KMS-11 (cell line): ENCODE measurements around the gene HSPBAP1.
"Not testable (repeated sequence)": the region's sequence is repeated elsewhere in the genome, so short reads cannot be mapped to it uniquely, and the experiment has no call there.

Source experiments
- H2AFZ ChIP-seq: fragments of 200-600 bp; sonication (generic); 2 replicates; pipeline ENCODE4 v1.6.1; 2016; ENCODE audit warnings: antibody characterized with exemption, mixed run types, low read depth
- H3K27ac ChIP-seq: fragments of 200-600 bp; sonication (generic); 2 replicates; pipeline ENCODE4 v1.6.1; 2016; ENCODE audit warnings: mild to moderate bottlenecking, mixed run types
- H3K27me3 ChIP-seq: fragments of 200-600 bp; sonication (generic); 2 replicates; pipeline ENCODE4 v1.6.1; 2017; ENCODE audit warnings: mild to moderate bottlenecking, low read depth, mixed run types, moderate library complexity; ENCODE audit not compliant: insufficient read depth
- H3K36me3 ChIP-seq: fragments of 200-600 bp; sonication (generic); 2 replicates; pipeline ENCODE4 v1.6.1; 2017; ENCODE audit warnings: mild to moderate bottlenecking, mixed run types; ENCODE audit not compliant: insufficient read depth
- H3K4me1 ChIP-seq: fragments of 200-600 bp; sonication (generic); 2 replicates; pipeline ENCODE4 v1.6.1; 2016; ENCODE audit warnings: mild to moderate bottlenecking, low read depth, mixed run types; ENCODE audit not compliant: poor library complexity, severe bottlenecking
- H3K4me2 ChIP-seq: fragments of 200-600 bp; sonication (generic); 2 replicates; pipeline ENCODE4 v1.7.0; 2016; ENCODE audit warnings: mild to moderate bottlenecking, mixed run types
- H3K4me3 ChIP-seq: fragments of 200-600 bp; sonication (generic); IDR thresholded peaks from 2 replicates; pipeline ENCODE4 v1.6.1; 2017; ENCODE audit warnings: low read depth, low read length, mixed read lengths; ENCODE audit not compliant: insufficient read depth
- H3K79me2 ChIP-seq: fragments of 200-600 bp; sonication (generic); 2 replicates; pipeline ENCODE4 v1.6.1; 2016; ENCODE audit warnings: low read depth, mixed run types; ENCODE audit not compliant: insufficient read depth
- H3K9ac ChIP-seq: fragments of 200-600 bp; sonication (generic); 2 replicates; pipeline ENCODE4 v1.6.1; 2016; ENCODE audit warnings: mild to moderate bottlenecking, mixed run types
- H4K20me1 ChIP-seq: fragments of 200-600 bp; sonication (generic); 2 replicates; pipeline ENCODE4 v1.6.1; 2016; ENCODE audit warnings: mild to moderate bottlenecking, mixed run types; ENCODE audit not compliant: insufficient read depth
- TF ChIP-seq, protein P1 (sequence below): fragments of 200-600 bp; sonication (generic); conservative IDR thresholded peaks from 2 replicates; pipeline ENCODE4 v1.6.1; 2017; ENCODE audit warnings: low read depth, mild to moderate bottlenecking, antibody characterized with exemption, low read length, moderate library complexity, mixed read lengths

The HSPBAP1 gene

DNA sequence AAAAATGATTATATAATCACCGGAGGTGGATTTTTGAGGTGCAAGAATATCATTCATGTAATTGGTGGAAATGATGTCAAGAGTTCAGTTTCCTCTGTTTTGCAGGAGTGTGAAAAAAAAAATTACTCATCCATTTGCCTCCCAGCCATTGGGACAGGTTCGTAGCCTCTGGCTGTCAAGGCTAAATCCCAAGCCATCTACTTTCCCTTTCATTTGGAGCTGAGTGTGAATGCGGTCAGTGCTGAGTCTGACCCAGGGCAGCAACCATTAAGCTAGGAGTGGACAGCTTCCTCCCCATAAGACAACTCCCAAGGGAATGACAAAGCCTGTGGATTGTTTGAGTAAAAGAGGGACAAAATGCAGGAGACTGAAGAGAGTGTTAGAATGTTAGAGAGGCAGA is 79.4 kb downstream of the HSPBAP1 start:
- H4K20me1 ChIP-seq, result no peaks in the 10 kb centered on the region
- no peak overlapping the region for H3K27ac ChIP-seq
- no peak overlapping the region for H3K9ac ChIP-seq
- no peak overlapping the region for H3K4me3 ChIP-seq
- H3K27me3 ChIP-seq, result no peaks in the 10 kb centered on the region
- TF ChIP-seq, protein P1, sequence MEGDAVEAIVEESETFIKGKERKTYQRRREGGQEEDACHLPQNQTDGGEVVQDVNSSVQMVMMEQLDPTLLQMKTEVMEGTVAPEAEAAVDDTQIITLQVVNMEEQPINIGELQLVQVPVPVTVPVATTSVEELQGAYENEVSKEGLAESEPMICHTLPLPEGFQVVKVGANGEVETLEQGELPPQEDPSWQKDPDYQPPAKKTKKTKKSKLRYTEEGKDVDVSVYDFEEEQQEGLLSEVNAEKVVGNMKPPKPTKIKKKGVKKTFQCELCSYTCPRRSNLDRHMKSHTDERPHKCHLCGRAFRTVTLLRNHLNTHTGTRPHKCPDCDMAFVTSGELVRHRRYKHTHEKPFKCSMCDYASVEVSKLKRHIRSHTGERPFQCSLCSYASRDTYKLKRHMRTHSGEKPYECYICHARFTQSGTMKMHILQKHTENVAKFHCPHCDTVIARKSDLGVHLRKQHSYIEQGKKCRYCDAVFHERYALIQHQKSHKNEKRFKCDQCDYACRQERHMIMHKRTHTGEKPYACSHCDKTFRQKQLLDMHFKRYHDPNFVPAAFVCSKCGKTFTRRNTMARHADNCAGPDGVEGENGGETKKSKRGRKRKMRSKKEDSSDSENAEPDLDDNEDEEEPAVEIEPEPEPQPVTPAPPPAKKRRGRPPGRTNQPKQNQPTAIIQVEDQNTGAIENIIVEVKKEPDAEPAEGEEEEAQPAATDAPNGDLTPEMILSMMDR, result no peak
- H2AFZ ChIP-seq, result no peak overlapping the region
- H3K4me2 ChIP-seq, result no peak overlapping the region
- H3K4me1 ChIP-seq, result no peaks in the 10 kb centered on the region
- 0 out of 2 replicates have a peak, but pooled peaks cover 3% of the 10 kb centered on the region for H3K36me3 ChIP-seq
- no peaks in the 10 kb centered on the region for H3K79me2 ChIP-seq

DNA sequence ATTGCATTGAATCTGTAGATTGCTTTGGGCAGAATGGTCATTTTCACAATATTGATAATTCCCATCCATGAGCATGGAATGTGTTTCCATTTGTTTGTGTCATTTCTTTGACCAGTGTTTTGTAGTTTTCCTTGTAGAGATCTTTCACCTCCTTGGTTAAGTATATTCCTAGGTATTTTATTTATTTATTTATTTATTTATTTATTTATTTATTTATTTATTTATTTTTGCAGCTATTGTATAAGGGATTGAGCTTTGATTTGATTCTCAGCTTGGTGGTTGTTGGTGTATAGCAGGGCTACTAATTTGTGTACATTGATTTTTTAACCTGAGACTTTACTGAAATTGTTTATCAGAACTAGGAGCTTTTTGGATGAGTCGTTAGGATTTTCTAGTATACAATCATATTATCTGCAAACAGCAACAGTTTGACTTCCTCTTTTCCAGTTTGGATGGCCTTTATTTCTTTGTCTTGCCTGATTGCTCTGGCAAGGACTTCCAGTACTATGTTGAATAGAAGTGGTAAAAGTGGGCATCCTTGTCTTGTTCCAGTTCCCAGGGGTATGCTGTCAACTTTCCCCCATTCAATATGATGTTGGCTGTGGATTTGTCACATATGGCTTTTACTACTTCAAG is 82.9 kb downstream of the HSPBAP1 start:
- not testable (repeated sequence) for H2AFZ ChIP-seq, H3K4me3 ChIP-seq, H3K4me1 ChIP-seq, H3K36me3 ChIP-seq, H3K27me3 ChIP-seq, H3K9ac ChIP-seq, H3K4me2 ChIP-seq, H3K79me2 ChIP-seq, H4K20me1 ChIP-seq, H3K27ac ChIP-seq

DNA sequence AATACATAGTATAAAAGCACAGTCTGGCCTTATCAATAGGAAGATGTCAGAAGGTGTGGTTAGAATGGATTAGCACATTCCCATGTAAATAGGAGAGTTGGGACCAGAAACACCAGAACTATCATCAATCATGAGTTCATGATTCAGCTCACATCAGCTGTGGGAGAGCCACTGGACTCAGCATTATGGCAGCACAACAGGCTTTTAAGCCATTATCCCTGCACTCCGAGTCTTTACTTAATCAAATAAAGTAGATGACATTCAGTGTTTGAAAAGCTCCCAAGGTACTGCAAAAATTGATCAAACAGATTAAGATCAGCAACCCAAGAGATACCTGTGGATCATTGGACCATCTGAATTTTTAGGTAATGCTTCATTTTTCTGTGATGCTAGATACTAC is 88.3 kb downstream of the HSPBAP1 start:
- no peaks in the 10 kb centered on the region for H4K20me1 ChIP-seq
- H3K4me3 ChIP-seq, result no peak overlapping the region
- no peaks in the 10 kb centered on the region for H3K36me3 ChIP-seq
- H3K27me3 ChIP-seq, result no peaks in the 10 kb centered on the region
- no peak overlapping the region for H3K4me2 ChIP-seq
- no peak overlapping the region for H3K27ac ChIP-seq
- no peak overlapping the region for H3K9ac ChIP-seq
- no peaks in the 10 kb centered on the region for H3K4me1 ChIP-seq
- H3K79me2 ChIP-seq, result no peaks in the 10 kb centered on the region
- TF ChIP-seq, protein P1, result no peak
- no peak overlapping the region for H2AFZ ChIP-seq

DNA sequence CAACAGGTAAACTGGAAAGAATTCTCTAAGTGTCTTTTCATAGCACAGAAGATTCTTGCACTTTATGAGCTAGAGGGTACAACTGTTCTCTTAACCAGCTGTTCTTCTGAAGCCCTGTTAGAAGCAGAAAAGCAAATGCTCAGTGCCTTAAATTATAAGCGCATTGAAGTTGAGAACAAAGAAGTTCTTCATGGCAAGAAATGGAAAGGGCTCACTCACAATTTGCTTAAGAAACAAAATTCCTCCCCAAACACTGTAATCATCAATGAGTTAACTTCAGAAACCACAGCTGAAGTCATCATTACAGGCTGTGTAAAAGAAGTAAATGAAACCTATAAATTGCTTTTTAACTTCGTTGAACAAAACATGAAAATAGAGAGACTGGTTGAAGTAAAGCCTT is 93.4 kb downstream of the HSPBAP1 start:
- H3K4me1 ChIP-seq, result no peaks in the 10 kb centered on the region

More for the DNA sequence above, 93.4 kb downstream of the HSPBAP1 start:
- Histone ChIP-seq H3K27ac (no peak overlapping the region), H3K9ac (no peak overlapping the region), H3K36me3 (no peaks in the 10 kb centered on the region), H3K79me2 (no peaks in the 10 kb centered on the region), H3K4me2 (no peak overlapping the region), H4K20me1 (no peaks in the 10 kb centered on the region), H2AFZ (no peak overlapping the region), H3K4me3 (no peak overlapping the region), H3K27me3 (no peaks in the 10 kb centered on the region)
- TF ChIP-seq, protein P1, result no peak
